WTC11 (cell line): Measurements from ENCODE around the gene KLK11. TPM values are rescaled to one million over a fixed set of nuclear protein-coding genes. Genes with fewer than 3 reads are reported as not detected.

Source experiments
- ATAC-seq: fragments of 200-7000 bp; cut with Tn5 transposase; 2 replicates; pipeline ENCODE4 v1.10.0; 2021; ENCODE audit warnings: mild to moderate bottlenecking, moderate library complexity
- CTCF ChIA-PET: fragments of 300-600 bp; sonication (Branson Sonifier 250); formaldehyde crosslinking; loops from one replicate; lab custom pipeline; 2021; ENCODE audit warnings: antibody characterized with exemption; lab: Charles Lee
- POLR2A ChIA-PET: fragments of 350-600 bp; sonication (Branson Sonifier 250); formaldehyde crosslinking; loops from one replicate; lab custom pipeline; 2021; ENCODE audit warnings: antibody characterized with exemption; lab: Charles Lee
- DNase-seq: peaks from one replicate; pipeline ENCODE4 v3.0.0; 2021; ENCODE audit warnings: low spot score
- H3K27ac Mint-ChIP-seq: 2 replicates; pipeline ENCODE4 v1.8.0; 2021; ENCODE audit warnings: mixed read lengths
- H3K27me3 Mint-ChIP-seq: 2 replicates; pipeline ENCODE4 v1.8.0; 2021; ENCODE audit warnings: low read depth, mild to moderate bottlenecking, moderate library complexity, mixed read lengths
- H3K36me3 Mint-ChIP-seq: 2 replicates; pipeline ENCODE4 v1.8.0; 2021; ENCODE audit warnings: mixed read lengths
- H3K4me1 Mint-ChIP-seq: 2 replicates; pipeline ENCODE4 v1.8.0; 2022; ENCODE audit warnings: mixed read lengths
- H3K4me3 Mint-ChIP-seq: 2 replicates; pipeline ENCODE4 v1.8.0; 2021; ENCODE audit warnings: mild to moderate bottlenecking, moderate library complexity, mixed read lengths
- H3K9me3 Mint-ChIP-seq: 2 replicates; pipeline ENCODE4 v1.8.0; 2021; ENCODE audit warnings: mixed read lengths
- ATF1 ChIP-seq: sonication (generic); formaldehyde crosslinking; IDR thresholded peaks from 2 replicates; pipeline ENCODE4 v1.8.1; 2023; ENCODE audit warnings: mild to moderate bottlenecking, moderate library complexity, missing genetic modification reagents
- FOXP1 ChIP-seq: sonication (generic); formaldehyde crosslinking; IDR thresholded peaks from 2 replicates; pipeline ENCODE4 v1.8.0; 2022; ENCODE audit warnings: missing genetic modification reagents, mild to moderate bottlenecking, moderate library complexity, borderline replicate concordance
- FOXP4 ChIP-seq: sonication (generic); formaldehyde crosslinking; IDR thresholded peaks from 2 replicates; pipeline ENCODE4 v1.8.0; 2022; ENCODE audit warnings: mild to moderate bottlenecking, missing genetic modification reagents
- MAX ChIP-seq: sonication (generic); formaldehyde crosslinking; IDR thresholded peaks from 2 replicates; pipeline ENCODE4 v1.8.0; 2022; ENCODE audit warnings: mild to moderate bottlenecking, missing genetic modification reagents
- NFATC4 ChIP-seq: fragments of 250-450 bp; sonication (Bioruptor Pico); IDR thresholded peaks from 2 replicates; pipeline ENCODE4 v1.9.0; 2021; ENCODE audit warnings: mild to moderate bottlenecking
- NFYB ChIP-seq: sonication (generic); formaldehyde crosslinking; conservative IDR thresholded peaks from 2 replicates; pipeline ENCODE4 v1.8.0; 2022; ENCODE audit warnings: low read depth, missing genetic modification reagents
- SP1 ChIP-seq: sonication (generic); formaldehyde crosslinking; conservative IDR thresholded peaks from 2 replicates; pipeline ENCODE4 v1.8.1; 2022; ENCODE audit warnings: missing genetic modification reagents
- USF2 ChIP-seq: sonication (generic); formaldehyde crosslinking; IDR thresholded peaks from 2 replicates; pipeline ENCODE4 v1.8.1; 2023; ENCODE audit warnings: mild to moderate bottlenecking, missing genetic modification reagents, moderate library complexity
- ZNF396 ChIP-seq: fragments of 250-450 bp; sonication (Bioruptor Pico); IDR thresholded peaks from 2 replicates; pipeline ENCODE4 v1.8.0; 2021; ENCODE audit warnings: mild to moderate bottlenecking, moderate library complexity, borderline replicate concordance
- ZNF512 ChIP-seq: sonication (generic); formaldehyde crosslinking; IDR thresholded peaks from 2 replicates; pipeline ENCODE4 v1.8.1; 2022; ENCODE audit warnings: missing genetic modification reagents, borderline replicate concordance
- ZNF532 ChIP-seq: fragments of 250-450 bp; sonication (Bioruptor Pico); IDR thresholded peaks from 2 replicates; pipeline ENCODE4 v1.9.0; 2021; ENCODE audit warnings: mild to moderate bottlenecking, borderline replicate concordance
- total RNA-seq: library from RNA; stranded (reverse); gene quantifications from 3 replicates; pipeline ENCODE4 v1.2.3, GENCODE V29; 2021

Gene KLK11
- total RNA-seq, 1 experiment from 2014 or later, result 0.55 TPM

- Mint-ChIP-seq H3K9me3 (no peaks in the 10 kb centered on the region), H3K4me1 (peaks cover 24% of the 10 kb centered on the region), H3K4me3 (peak overlapping the region; percentile 67), H3K27me3 (peaks cover 52% of the 10 kb centered on the region), H3K36me3 (no peaks in the 10 kb centered on the region), H3K27ac (peak overlapping the region; percentile 93)
- ChIA-PET CTCF (interaction anchor here (0.5 to 6.0 kb wide), 9 partner anchors 15 to 465 kb away, joined by 3 to 94 read pairs (median 4); partner anchors contain the start of gene KLK7), POLR2A (no interaction called here)
- TF ChIP-seq ATF1 (CRISPR knock-in tag), result no peak
- TF ChIP-seq MAX (CRISPR knock-in tag), result no peak
- no peak for TF ChIP-seq NFATC4
- TF ChIP-seq SP1 (CRISPR knock-in tag), result 0 out of 2 replicates have a peak, but pooled peaks have one; percentile 24
- DNase-seq (peak; percentile 97), ATAC-seq (peak; percentile 81)
Measured at GRCh38 chr19:51002542-51003311, 23.7 kb downstream of the KLK11 start.

- ATAC-seq, result no peak
- peak overlapping the region; percentile 93 for H3K27ac Mint-ChIP-seq
- no peak for TF ChIP-seq FOXP1 (CRISPR knock-in tag)
- no peak for TF ChIP-seq NFYB (CRISPR knock-in tag)
Measured at GRCh38 chr19:51002089-51002532, 24.3 kb downstream of the KLK11 start.

GRCh38 chr19:51001515-51001914 is 24.9 kb downstream of the KLK11 start, which contains the start of gene KLK8:
Gene KLK8 (minus strand): TSS chr19:51001604. CDS start chr19:51001167, 437 bp downstream.
- H3K4me1 Mint-ChIP-seq, result peaks cover 24% of the 10 kb centered on the region
- peak within 1 kb of the TSS; percentile 93 for H3K27ac Mint-ChIP-seq
- POLR2A ChIA-PET, result no interaction called here
- no peaks in the 10 kb centered on the region for H3K9me3 Mint-ChIP-seq
- peaks cover 50% of the 10 kb centered on the region for H3K27me3 Mint-ChIP-seq
- DNase-seq, result no peak
- H3K4me3 Mint-ChIP-seq, result peak within 1 kb of the TSS; percentile 67
- ATAC-seq, result 0 out of 2 replicates have a peak, but pooled peaks have one; percentile 5
- CTCF ChIA-PET, result interaction anchor here (1.0 to 6.0 kb wide), 8 partner anchors 16 to 95 kb away, joined by 3 to 94 read pairs (median 4); no protein-coding TSS in a partner anchor
- no peak for TF ChIP-seq ZNF396 (CRISPR knock-in tag)
- no peak for TF ChIP-seq ZNF512
- TF ChIP-seq FOXP4 (CRISPR knock-in tag), result no peak
- no peak for TF ChIP-seq USF2
- no peak for TF ChIP-seq ZNF532 (CRISPR knock-in tag)
- no peaks in the 10 kb centered on the region for H3K36me3 Mint-ChIP-seq

More at GRCh38 chr19:51002089-51002532, 24.3 kb downstream of the KLK11 start:
- POLR2A ChIA-PET, result no interaction called here
- H3K36me3 Mint-ChIP-seq, result no peaks in the 10 kb centered on the region
- peaks cover 52% of the 10 kb centered on the region for H3K27me3 Mint-ChIP-seq
- H3K4me3 Mint-ChIP-seq, result peak overlapping the region; percentile 67
- H3K9me3 Mint-ChIP-seq, result no peaks in the 10 kb centered on the region
- CTCF ChIA-PET, result interaction anchor here (0.8 to 6.0 kb wide), 9 partner anchors 15 to 464 kb away, joined by 3 to 94 read pairs (median 4); partner anchors contain the start of gene KLK7
- no peak for DNase-seq
- H3K4me1 Mint-ChIP-seq, result peaks cover 24% of the 10 kb centered on the region
